GM21447 (cell line): ENCODE results near the gene FGGY.

ENCODE experiments used
- ATAC-seq: cut with Tn5 transposase; IDR thresholded peaks from one replicate; pipeline ENCODE4 v1.9.1; 2021; ENCODE audit not compliant: unreplicated experiment

The FGGY gene

GRCh38 chr1:59314776-59315528 is 18.1 kb downstream of the FGGY start:
- ATAC-seq, result no peak

DNA sequence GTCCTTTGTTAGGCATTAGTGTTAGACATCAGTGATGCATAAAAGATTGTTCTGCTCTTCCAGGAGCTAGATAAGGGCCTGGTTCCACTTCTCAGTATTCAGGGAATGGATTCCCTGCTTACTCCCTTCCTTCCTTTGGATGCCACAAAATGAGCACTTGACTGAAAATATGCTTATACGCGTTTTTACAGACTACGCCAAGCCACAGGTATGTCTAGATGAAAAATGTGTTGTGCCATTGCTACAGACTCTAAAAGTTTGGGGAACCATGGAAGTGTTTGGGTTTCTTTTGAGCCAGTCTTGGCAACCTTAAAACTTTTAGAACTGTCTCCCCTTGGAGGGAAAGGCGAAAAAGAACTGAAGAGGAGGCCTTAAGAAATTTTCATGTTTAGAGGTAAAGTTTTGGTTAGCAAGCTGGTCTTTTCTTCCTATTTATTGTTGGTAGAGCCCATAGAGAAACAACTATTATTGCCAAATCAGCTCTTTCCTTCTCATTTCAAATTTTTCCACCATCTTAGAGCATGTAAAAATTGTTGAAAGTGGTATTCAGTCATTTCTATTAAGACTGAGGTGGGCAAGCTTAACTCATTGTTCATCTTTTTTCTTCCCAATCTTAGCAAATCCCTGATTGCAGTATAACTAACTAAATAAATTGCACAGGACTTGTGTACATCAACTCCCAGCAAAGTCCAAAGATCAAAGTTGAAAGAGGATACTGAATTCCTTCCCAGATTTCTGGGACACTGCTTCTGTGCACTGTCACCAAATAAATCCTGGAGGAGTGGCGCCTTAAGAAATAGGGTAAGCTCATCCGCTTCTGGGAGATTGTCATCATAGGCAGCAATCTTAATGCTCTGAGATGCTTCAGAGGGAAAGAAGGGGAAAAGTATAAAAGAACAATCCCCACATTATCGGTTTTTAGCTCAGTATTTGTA is 18.9 kb downstream of the FGGY start:
- no peak for ATAC-seq

DNA sequence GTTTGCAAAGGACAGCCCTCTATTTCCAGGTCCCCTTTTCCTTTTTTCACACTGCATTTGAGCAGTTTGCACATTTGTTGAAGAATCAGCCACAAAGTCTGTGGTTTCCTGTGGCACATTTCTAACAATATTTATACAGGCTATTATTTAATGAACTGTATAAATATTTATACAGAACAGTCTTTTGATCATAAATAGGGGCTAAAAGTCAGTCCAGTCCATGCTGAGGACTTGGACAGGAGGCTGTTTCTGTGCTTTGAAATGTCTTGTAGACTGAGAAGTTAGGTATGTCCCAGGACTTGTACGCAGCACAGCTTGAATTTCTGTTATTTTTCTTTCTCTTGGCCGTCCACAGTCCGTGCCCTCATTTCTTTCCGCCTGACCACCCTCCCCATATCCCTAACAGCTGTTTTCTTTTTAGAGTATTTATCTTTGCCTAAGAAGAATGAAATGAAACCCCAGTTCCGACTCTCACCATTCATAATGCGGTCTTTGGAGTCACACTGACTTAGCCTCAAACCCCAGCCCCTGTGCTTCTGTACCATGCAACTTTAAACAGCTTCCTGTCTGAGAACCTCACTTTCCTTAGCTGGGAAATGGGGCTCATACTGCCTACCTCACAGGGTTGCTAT is 19.7 kb downstream of the FGGY start:
- ATAC-seq, result peak; percentile 78

DNA sequence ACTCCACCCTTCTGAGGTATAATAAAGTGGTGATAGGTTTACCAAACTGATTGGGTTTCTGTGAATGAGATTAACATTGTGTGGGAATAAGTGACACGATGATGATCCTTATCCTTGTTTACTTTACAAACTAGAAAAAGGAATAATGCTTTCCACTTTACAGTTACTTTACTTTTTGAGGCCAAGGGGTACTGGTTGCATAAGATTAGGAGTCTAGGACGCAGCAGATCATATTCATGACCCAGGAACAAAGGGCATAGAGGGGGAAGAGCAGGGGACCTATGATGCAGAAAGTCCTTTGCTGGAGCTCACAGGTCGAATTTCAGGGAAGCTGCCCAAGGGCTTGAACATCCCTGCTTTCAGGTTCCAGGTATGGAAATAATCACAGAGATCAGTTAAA is 20.4 kb downstream of the FGGY start:
- no peak for ATAC-seq

DNA sequence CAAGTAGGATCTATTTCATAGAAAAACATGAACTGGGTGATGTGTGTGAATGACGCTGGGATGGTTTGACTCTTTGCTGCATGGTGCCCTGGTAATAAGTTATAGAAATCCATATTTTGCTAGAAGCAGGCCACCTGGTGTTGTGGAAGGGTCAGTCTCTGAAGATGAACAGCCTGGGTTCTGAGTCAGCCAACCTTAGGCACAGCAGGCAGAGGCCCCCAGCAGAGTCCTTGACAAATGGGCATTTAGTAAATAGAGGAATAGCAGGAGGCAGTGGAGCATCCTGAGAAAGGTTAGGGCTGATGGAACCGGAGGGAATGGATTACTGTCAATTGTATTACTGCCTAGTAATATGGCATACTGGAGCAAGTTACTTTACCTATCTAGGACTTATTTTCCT is 20.9 kb downstream of the FGGY start:
- ATAC-seq, result no peak

- no peak for ATAC-seq
Observed at GRCh38 chr1:59318271-59318860, 21.5 kb downstream of the FGGY start.

DNA sequence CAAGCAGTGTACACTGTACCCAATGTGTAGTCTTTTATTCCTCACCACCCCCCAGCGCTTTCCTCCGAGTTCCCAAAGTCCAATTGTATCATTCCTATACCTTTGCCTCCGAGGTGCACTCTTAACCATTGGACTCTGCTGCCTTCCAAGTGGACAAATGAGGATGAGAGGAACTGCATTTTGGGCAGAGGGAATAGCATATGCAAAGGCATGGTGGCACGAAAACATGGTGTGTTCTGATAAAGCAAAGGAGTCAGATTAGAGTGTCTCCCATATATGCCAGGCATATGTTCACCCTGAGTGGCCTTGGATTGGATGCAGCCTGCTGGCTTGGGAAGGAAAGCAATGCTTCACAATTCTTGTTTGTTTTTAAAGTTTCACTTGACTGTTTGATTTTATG is 25.5 kb downstream of the FGGY start:
- no peak for ATAC-seq

DNA sequence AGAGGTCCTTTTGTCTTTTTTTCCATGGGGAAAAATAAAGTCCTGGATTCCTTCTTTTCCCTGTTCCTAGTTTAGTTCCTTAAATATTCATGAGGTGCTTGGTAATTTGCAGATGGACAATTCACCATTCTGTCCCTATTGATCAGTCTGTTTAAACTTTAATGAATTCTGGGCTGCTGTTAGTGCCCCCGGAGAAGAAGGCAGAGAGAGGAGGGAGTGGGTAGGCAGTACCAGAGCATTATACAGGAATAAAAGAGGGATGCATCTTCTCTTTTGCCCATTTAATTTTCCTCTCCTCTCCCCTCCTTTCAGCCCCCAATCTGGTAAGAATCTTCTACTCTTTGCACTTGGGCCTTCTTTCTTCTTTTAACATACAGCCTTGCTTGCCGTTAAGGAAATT is 25.9 kb downstream of the FGGY start:
- ATAC-seq, result no peak

- ATAC-seq, result no peak
Observed at GRCh38 chr1:59323879-59324278, 27.0 kb downstream of the FGGY start.

GRCh38 chr1:59328353-59328752 is 31.5 kb downstream of the FGGY start:
- ATAC-seq, result no peak

GRCh38 chr1:59329412-59330053 is 32.6 kb downstream of the FGGY start:
- no peak for ATAC-seq

GRCh38 chr1:59331686-59332620 is 35.1 kb downstream of the FGGY start:
- no peak for ATAC-seq

GRCh38 chr1:59332983-59333382 is 36.1 kb downstream of the FGGY start:
- no peak for ATAC-seq

- no peak for ATAC-seq
Observed at GRCh38 chr1:59333626-59334277, 36.9 kb downstream of the FGGY start.

DNA sequence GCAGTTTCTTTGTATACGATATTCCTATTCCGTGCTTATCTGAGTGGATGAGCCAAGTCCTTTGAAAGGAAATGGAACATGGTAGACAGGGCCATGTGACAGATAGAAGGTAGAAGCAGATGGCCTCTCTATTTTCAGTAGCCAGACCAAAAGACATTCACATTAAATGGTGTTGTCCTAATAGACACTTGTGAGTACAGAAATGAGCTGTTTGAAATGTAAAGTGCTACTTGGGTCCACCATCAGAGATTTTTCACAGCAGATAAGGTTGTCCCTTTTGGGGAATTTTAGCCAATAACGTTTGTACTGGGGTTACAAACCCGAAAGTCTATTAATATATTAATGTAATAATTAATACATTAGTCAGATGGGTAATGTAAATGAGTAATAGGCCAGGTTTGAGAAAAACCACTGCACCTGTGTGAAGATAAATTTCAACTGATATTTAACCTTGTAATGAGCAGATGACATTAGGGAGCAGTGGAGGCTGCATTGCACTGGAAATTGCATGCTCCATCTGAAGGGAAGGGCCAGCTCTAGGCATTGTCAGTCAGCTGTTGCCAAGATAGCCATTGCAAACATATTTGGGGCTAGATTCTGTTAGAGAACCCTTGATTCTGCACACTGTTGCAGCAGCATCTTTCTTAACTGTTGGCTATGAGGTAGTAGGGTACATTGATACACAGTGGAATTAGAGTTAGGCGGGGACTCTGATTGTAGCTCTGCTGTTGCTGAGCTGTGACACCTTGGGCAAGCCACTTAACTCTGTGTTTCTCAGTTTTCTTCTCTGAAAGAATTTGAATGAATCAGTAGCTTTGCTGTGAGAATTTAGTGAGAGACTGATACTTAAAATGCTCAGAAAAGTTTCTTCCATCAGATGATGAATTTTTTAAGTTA is 43.8 kb downstream of the FGGY start:
- peak; percentile 75 for ATAC-seq

GRCh38 chr1:59342801-59343575 is 46.1 kb downstream of the FGGY start:
- ATAC-seq, result no peak

DNA sequence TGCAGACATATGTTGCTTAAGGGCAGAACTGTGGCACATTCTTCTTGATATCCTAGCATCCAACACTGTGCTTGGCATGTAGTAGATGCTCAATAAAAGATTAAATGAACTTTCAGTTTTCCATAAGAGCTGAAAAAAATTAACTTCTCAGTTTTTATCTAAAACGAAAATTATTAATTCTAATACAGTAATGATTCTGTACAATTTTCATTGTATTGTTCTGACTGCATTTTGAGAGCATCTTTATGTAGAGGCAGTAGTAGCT is 46.6 kb downstream of the FGGY start:
- no peak for ATAC-seq

DNA sequence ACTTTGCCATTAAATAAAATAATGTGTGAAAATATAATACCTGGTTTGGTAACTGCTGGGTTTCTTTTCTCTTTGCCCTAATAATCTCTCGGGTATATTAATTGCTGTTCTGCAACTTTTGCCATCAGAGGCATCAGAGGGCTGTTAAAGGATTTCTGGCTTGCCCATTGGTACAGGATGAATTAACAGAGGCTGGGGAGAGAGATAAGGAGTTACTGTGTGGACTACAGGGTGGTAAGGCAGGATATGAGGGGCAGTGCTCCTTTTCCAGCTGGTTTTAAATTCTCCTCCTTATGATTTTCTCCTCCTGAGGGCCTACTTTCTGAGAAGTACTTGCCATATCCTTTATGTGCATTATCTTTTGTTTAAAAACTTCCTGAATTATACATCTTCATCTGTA is 48.3 kb downstream of the FGGY start:
- no peak for ATAC-seq
